C1 segment of cervical spinal cord (tissue), 14 donors: ENCODE results near the gene UNKL.
"Not testable (repeated sequence)": the region's sequence is repeated elsewhere in the genome, so short reads cannot be mapped to it uniquely, and the experiment has no call there.

Experiments used
- DNase-seq, 14 donors: peaks; one replicate each; lab custom pipeline; 2025; lab: John Stamatoyannopoulos, UW

Gene UNKL

GRCh38 chr16:1338855-1339675, 75.4 kb downstream of the UNKL start:
- no peak for DNase-seq

- DNase-seq: no peak
Observed at GRCh38 chr16:1338119-1338730, 76.3 kb downstream of the UNKL start.

- no peak for DNase-seq
Observed at GRCh38 chr16:1337486-1337885, 77.0 kb downstream of the UNKL start.

GRCh38 chr16:1336619-1337018, 77.9 kb downstream of the UNKL start:
- no peak for DNase-seq

GRCh38 chr16:1335996-1336395, 78.5 kb downstream of the UNKL start:
- no peak for DNase-seq

- DNase-seq: peak in 5 of 14 donors; percentile 17 to 43 (median 38)
Observed at GRCh38 chr16:1335211-1335971, 79.1 kb downstream of the UNKL start.

- DNase-seq: no peak
Observed at GRCh38 chr16:1334739-1335138, 79.8 kb downstream of the UNKL start.

GRCh38 chr16:1333854-1334700, 80.4 kb downstream of the UNKL start:
- no peak for DNase-seq

- no peak for DNase-seq
Observed at GRCh38 chr16:1333149-1333812, 81.2 kb downstream of the UNKL start, which contains the start of gene BAIAP3. BAIAP3 (plus strand) TSS chr16:1333645; CDS start chr16:1338550, 4,905 bp downstream.

GRCh38 chr16:1332618-1333148, 81.8 kb downstream of the UNKL start:
- no peak for DNase-seq

GRCh38 chr16:1331712-1332617, 82.5 kb downstream of the UNKL start:
- no peak for DNase-seq

GRCh38 chr16:1330931-1331711, 83.4 kb downstream of the UNKL start:
- no peak for DNase-seq

- no peak for DNase-seq
Observed at GRCh38 chr16:1330260-1330914, 84.1 kb downstream of the UNKL start.

GRCh38 chr16:1328961-1329360, 85.5 kb downstream of the UNKL start:
- not testable (repeated sequence) for DNase-seq

GRCh38 chr16:1328136-1328535, 86.4 kb downstream of the UNKL start:
- DNase-seq: not testable (repeated sequence)

GRCh38 chr16:1327619-1327947, 86.9 kb downstream of the UNKL start:
- no peak for DNase-seq

GRCh38 chr16:1326946-1327618, 87.4 kb downstream of the UNKL start:
- no peak for DNase-seq

- DNase-seq: no peak
Observed at GRCh38 chr16:1326391-1326790, 88.1 kb downstream of the UNKL start.
